H9 (cell line): ENCODE data around the gene AK5. TPM values are rescaled to one million over a fixed set of nuclear protein-coding genes. Genes with fewer than 3 reads are reported as not detected.

ENCODE experiments used
- DNase-seq: peaks from one replicate; pipeline ENCODE4 v3.0.0-alpha.2; 2017
- H2AFZ ChIP-seq: one replicate; pipeline ENCODE4 v1.6.1; 2013; ENCODE audit warnings: mild to moderate bottlenecking, low read length, control low read depth, moderate library complexity
- H2AK5ac ChIP-seq: 2 replicates; pipeline ENCODE4 v1.6.1; 2013; ENCODE audit warnings: low read length, control low read depth, mixed read lengths; ENCODE audit not compliant: insufficient read length
- H2BK120ac ChIP-seq: one replicate; pipeline ENCODE4 v1.6.1; 2013; ENCODE audit warnings: low read depth, mild to moderate bottlenecking, low read length, control low read depth, inconsistent platforms; ENCODE audit not compliant: poor library complexity, severe bottlenecking
- H2BK12ac ChIP-seq: 2 replicates; pipeline ENCODE4 v1.6.1; 2013; ENCODE audit warnings: low read length, control low read depth, mixed read lengths, low read depth; ENCODE audit not compliant: insufficient read length
- H2BK15ac ChIP-seq: 2 replicates; pipeline ENCODE4 v1.6.1; 2013; ENCODE audit warnings: low read depth, low read length, control low read depth
- H2BK20ac ChIP-seq: one replicate; pipeline ENCODE4 v1.6.1; 2013; ENCODE audit warnings: low read depth, mild to moderate bottlenecking, low read length, control low read depth, inconsistent platforms; ENCODE audit not compliant: poor library complexity, severe bottlenecking
- H2BK5ac ChIP-seq: 2 replicates; pipeline ENCODE4 v1.6.1; 2013; ENCODE audit warnings: low read length, control low read depth, mixed read lengths; ENCODE audit not compliant: insufficient read length
- H3K14ac ChIP-seq: 2 replicates; pipeline ENCODE4 v1.6.1; 2013; ENCODE audit warnings: low read length, control low read depth; ENCODE audit not compliant: insufficient read depth
- H3K18ac ChIP-seq: 2 replicates; pipeline ENCODE4 v1.6.1; 2013; ENCODE audit warnings: low read depth, mild to moderate bottlenecking, mixed read lengths, low read length, control low read depth; ENCODE audit not compliant: insufficient read length
- H3K23ac ChIP-seq: 2 replicates; pipeline ENCODE4 v1.6.1; 2013; ENCODE audit warnings: low read length, control low read depth, mixed read lengths, low read depth; ENCODE audit not compliant: insufficient read length
- H3K23me2 ChIP-seq: 2 replicates; pipeline ENCODE4 v1.6.1; 2013; ENCODE audit warnings: low read depth, mild to moderate bottlenecking, mixed read lengths, low read length, control low read depth; ENCODE audit not compliant: insufficient read length, poor library complexity, severe bottlenecking
- H3K27ac ChIP-seq: 2 replicates; pipeline ENCODE4 v1.5.1; 2013; ENCODE audit warnings: low read length, control low read depth, mixed read lengths, low read depth; ENCODE audit not compliant: insufficient read length
- H3K27me3 ChIP-seq: 2 replicates; pipeline ENCODE4 v1.6.1; 2013; ENCODE audit warnings: low read length, control low read depth, inconsistent platforms; ENCODE audit not compliant: insufficient read depth
- H3K4ac ChIP-seq: 2 replicates; pipeline ENCODE4 v1.6.1; 2013; ENCODE audit warnings: low read depth, mild to moderate bottlenecking, control low read depth, inconsistent platforms, low read length, moderate library complexity
- H3K4me1 ChIP-seq: 2 replicates; pipeline ENCODE4 v1.6.1; 2013; ENCODE audit warnings: low read length, control low read depth, inconsistent platforms; ENCODE audit not compliant: insufficient read depth
- H3K4me2 ChIP-seq: 2 replicates; pipeline ENCODE4 v1.6.1; 2013; ENCODE audit warnings: low read length, control low read depth, mixed read lengths; ENCODE audit not compliant: insufficient read length, insufficient read depth
- H3K56ac ChIP-seq: 2 replicates; pipeline ENCODE4 v1.6.1; 2013; ENCODE audit warnings: low read depth, mild to moderate bottlenecking, mixed read lengths, low read length, control low read depth; ENCODE audit not compliant: insufficient read length
- H3K79me1 ChIP-seq: 2 replicates; pipeline ENCODE4 v1.6.1; 2013; ENCODE audit warnings: low read depth, mild to moderate bottlenecking, moderate library complexity, low read length, control low read depth, inconsistent platforms; ENCODE audit not compliant: insufficient read depth, poor library complexity, severe bottlenecking
- H3K79me2 ChIP-seq: 2 replicates; pipeline ENCODE4 v1.6.1; 2013; ENCODE audit warnings: low read length, control low read depth, inconsistent platforms; ENCODE audit not compliant: insufficient read depth
- H3K9ac ChIP-seq: 2 replicates; pipeline ENCODE4 v1.6.1; 2013; ENCODE audit warnings: low read length, control low read depth, mixed read lengths; ENCODE audit not compliant: insufficient read length; ENCODE audit errors: extremely low read depth
- H3K9me3 ChIP-seq: one replicate; pipeline ENCODE4 v1.6.1; 2013; ENCODE audit warnings: low read depth, low read length, inconsistent platforms; ENCODE audit not compliant: control insufficient read depth
- H3T11ph ChIP-seq: one replicate; pipeline ENCODE4 v1.6.1; 2013; ENCODE audit warnings: mild to moderate bottlenecking, low read length, control low read depth, inconsistent platforms
- H4K20me1 ChIP-seq: one replicate; pipeline ENCODE4 v1.6.1; 2013; ENCODE audit not compliant: control insufficient read depth, insufficient read length, insufficient read depth
- H4K5ac ChIP-seq: 2 replicates; pipeline ENCODE4 v1.6.1; 2013; ENCODE audit warnings: low read depth, mild to moderate bottlenecking, mixed read lengths, low read length, control low read depth; ENCODE audit not compliant: insufficient read length
- H4K8ac ChIP-seq: replicated peaks from 2 replicates; pipeline ENCODE4 v1.6.1; 2013; ENCODE audit warnings: low read length, control low read depth, mixed read lengths, low read depth; ENCODE audit not compliant: insufficient read length
- H4K91ac ChIP-seq: 2 replicates; pipeline ENCODE4 v1.6.1; 2013; ENCODE audit warnings: low read depth, mild to moderate bottlenecking, moderate library complexity, mixed read lengths, low read length, control low read depth; ENCODE audit not compliant: insufficient read length
- H3K27ac Mint-ChIP-seq, 3 experiments: 2 replicates in 2 of 3; 3 replicates in 1 of 3; pipeline ENCODE4 v1.8.0; 2020 to 2021; ENCODE audit warnings: mixed read lengths in 3 of 3, mild to moderate bottlenecking in 1 of 3, moderate library complexity in 1 of 3
- H3K27me3 Mint-ChIP-seq: 2 replicates; pipeline ENCODE4 v1.8.0; 2021; ENCODE audit warnings: low read depth, mild to moderate bottlenecking, moderate library complexity, mixed read lengths
- H3K36me3 Mint-ChIP-seq, 3 experiments: 2 replicates in 2 of 3; 3 replicates in 1 of 3; pipeline ENCODE4 v1.8.0; 2020 to 2021; ENCODE audit warnings: low read depth in 3 of 3, mixed read lengths in 3 of 3; ENCODE audit not compliant: insufficient read depth in 1 of 3
- H3K4me1 Mint-ChIP-seq, 2 experiments: 2 replicates each; pipeline ENCODE4 v1.8.0; 2020; ENCODE audit warnings: mixed read lengths in 2 of 2
- H3K4me3 Mint-ChIP-seq, 2 experiments: 2 replicates in 1 of 2; 3 replicates in 1 of 2; pipeline ENCODE4 v1.8.0; 2020 to 2021; ENCODE audit warnings: mild to moderate bottlenecking in 2 of 2, mixed read lengths in 2 of 2, moderate library complexity in 1 of 2
- H3K9me3 Mint-ChIP-seq, 2 experiments: 2 replicates in 1 of 2; 3 replicates in 1 of 2; pipeline ENCODE4 v1.8.0; 2020; ENCODE audit warnings: mild to moderate bottlenecking in 2 of 2, mixed read lengths in 2 of 2, moderate library complexity in 1 of 2
- CTCF ChIP-seq: fragments of 200-600 bp; sonication (generic); conservative IDR thresholded peaks from 3 replicates; pipeline ENCODE4 v1.8.0; 2021; ENCODE audit warnings: antibody characterized with exemption, mild to moderate bottlenecking
- WGBS: extraction: QIAGEN DNeasy Blood & Tissue Kit; methylation state at CpG from one replicate; pipeline ENCODE4 v1.1.7; 2013; ENCODE audit warnings: missing lambda C conversion rate, low lambda C conversion rate, mixed read lengths; ENCODE audit not compliant: insufficient read length; ENCODE audit errors: extremely low coverage; 5-methylcytosine and 5-hydroxymethylcytosine counted together
- total RNA-seq: library from RNA; stranded (reverse); gene quantifications from 2 replicates; pipeline ENCODE4 v1.2.1, GENCODE V29; 2021

The AK5 gene
- total RNA-seq, 1 experiment from 2014 or later = 2.5 TPM

- H2AFZ ChIP-seq = no peak overlapping the region
- H2BK15ac ChIP-seq = no peak overlapping the region
- H3K4ac ChIP-seq = no peak overlapping the region
- no peak overlapping the region for H2BK120ac ChIP-seq
- no peaks in the 10 kb centered on the region for H4K20me1 ChIP-seq
- no peak overlapping the region for H3K18ac ChIP-seq
- H3K27me3 ChIP-seq = no peaks in the 10 kb centered on the region
- no peak overlapping the region for H4K8ac ChIP-seq
- H3K79me2 ChIP-seq = no peaks in the 10 kb centered on the region
- H3K9me3 ChIP-seq = no peaks in the 10 kb centered on the region
- no peak overlapping the region for H3K27ac Mint-ChIP-seq
- no peaks in the 10 kb centered on the region for H3K23me2 ChIP-seq
- no peak overlapping the region for H3K23ac ChIP-seq
- no peaks in the 10 kb centered on the region for H3K4me1 ChIP-seq
- no peak overlapping the region for H3K27ac ChIP-seq
- no peak overlapping the region for H3K4me3 Mint-ChIP-seq
- no peaks in the 10 kb centered on the region for H3K79me1 ChIP-seq
- WGBS = no CpG with 5 or more reads among the region's 3 CpGs
- H2AK5ac ChIP-seq = no peak overlapping the region
- no peak for DNase-seq
- H3K9ac ChIP-seq = no peak overlapping the region
- no peaks in the 10 kb centered on the region for H3K27me3 Mint-ChIP-seq
- H3K4me2 ChIP-seq = no peak overlapping the region
- H3K36me3 Mint-ChIP-seq = no peaks in the 10 kb centered on the region
- H2BK12ac ChIP-seq = no peak overlapping the region
- no peak overlapping the region for H4K5ac ChIP-seq
- no peak overlapping the region for H2BK20ac ChIP-seq
- H3K14ac ChIP-seq = no peak overlapping the region
- no peak overlapping the region for H3K56ac ChIP-seq
- TF ChIP-seq CTCF = no peak
- H3K9me3 Mint-ChIP-seq = no peaks in the 10 kb centered on the region
- no peak overlapping the region for H2BK5ac ChIP-seq
- H3K4me1 Mint-ChIP-seq = peaks cover 3 to 4% of the 10 kb centered on the region in 2 experiments; a peak in 3 of 4 replicates
- H3T11ph ChIP-seq = no peak overlapping the region
- H4K91ac ChIP-seq = no peak overlapping the region
Observed at GRCh38 chr1:77373702-77374101, 91.9 kb downstream of the AK5 start.
